ENCODE data around the gene PCBP3. TPM values are rescaled to one million over a fixed set of nuclear protein-coding genes. Genes with fewer than 3 reads are reported as not detected.

Gene PCBP3
- total and polyA plus RNA-seq, 2 of the 8 experiments (the other 6 are each of a cell fraction or from before 2014, with no cell fraction given): 3.5 to 6.3 TPM

GRCh38 chr21:45741691-45742090, 98.2 kb downstream of the PCBP3 start (continued):
- no peak for TF ChIP-seq CBX8 (IDR thresholded peaks at IDR 0.05; ENCODE audit: borderline replicate concordance, low read depth, low read length)
- no peak for TF ChIP-seq POLR2A (IDR thresholded peaks at IDR 0.05; ENCODE audit: control extremely low read depth in 1 of 2, low read depth in 2 of 2, low read length in 2 of 2)
- TF ChIP-seq E2F6 (IDR thresholded peaks at IDR 0.05): no peak
- TF ChIP-seq CHD1 (IDR thresholded peaks at IDR 0.05; ENCODE audit: low read depth, low read length): no peak
- TF ChIP-seq USF2 (IDR thresholded peaks at IDR 0.05; ENCODE audit: low read length): no peak
- no peak for TF ChIP-seq CTBP2 (IDR thresholded peaks at IDR 0.05; ENCODE audit: borderline replicate concordance, insufficient read depth, insufficient read length, low read length)
- TF ChIP-seq EP300 (IDR thresholded peaks at IDR 0.05; ENCODE audit: borderline replicate concordance in 1 of 2, low read depth in 2 of 2, low read length in 2 of 2): no peak
- no peak for TF ChIP-seq POU5F1 (IDR thresholded peaks at IDR 0.05; ENCODE audit: low read depth, low read length)
- no peak for TF ChIP-seq FOSL1 (IDR thresholded peaks at IDR 0.05; ENCODE audit: insufficient read depth, low read depth, low read length)
- TF ChIP-seq SIX5 (IDR thresholded peaks at IDR 0.05; ENCODE audit: low read depth, low read length): no peak
